Stimulated activated CD4-positive, alpha-beta T cell treated with anti-CD3 and anti-CD28 coated beads, Interleukin-4, amount 100 ng/mL, for 24 hours (primary cell): ENCODE measurements around the gene MCF2L.
"Not testable (repeated sequence)": the region's sequence is repeated elsewhere in the genome, so short reads cannot be mapped to it uniquely, and the experiment has no call there.

Experiments
- DNase-seq: peaks from one replicate; pipeline ENCODE4 v3.0.0-alpha.2; 2020

MCF2L gene

GRCh38 chr13:113018676-113019465 is 49.9 kb downstream of the MCF2L start:
- no peak for DNase-seq

- DNase-seq = no peak
Observed at GRCh38 chr13:113020323-113021080, 51.5 kb downstream of the MCF2L start.

- no peak for DNase-seq
Observed at GRCh38 chr13:113021391-113021790, 52.4 kb downstream of the MCF2L start.

GRCh38 chr13:113021811-113022210 is 52.8 kb downstream of the MCF2L start:
- DNase-seq = no peak

GRCh38 chr13:113022391-113022744 is 53.4 kb downstream of the MCF2L start:
- DNase-seq = no peak

- no peak for DNase-seq
Observed at GRCh38 chr13:113022745-113023574, 53.9 kb downstream of the MCF2L start.

GRCh38 chr13:113023694-113024430 is 54.8 kb downstream of the MCF2L start:
- DNase-seq = no peak

GRCh38 chr13:113024466-113024865 is 55.5 kb downstream of the MCF2L start:
- no peak for DNase-seq

GRCh38 chr13:113026391-113026910 is 57.4 kb downstream of the MCF2L start:
- no peak for DNase-seq

- DNase-seq = no peak
Observed at GRCh38 chr13:113027095-113027494, 58.1 kb downstream of the MCF2L start.

GRCh38 chr13:113027566-113027965 is 58.6 kb downstream of the MCF2L start:
- no peak for DNase-seq

- no peak for DNase-seq
Observed at GRCh38 chr13:113028336-113029060, 59.5 kb downstream of the MCF2L start.

GRCh38 chr13:113029061-113029445 is 60.0 kb downstream of the MCF2L start:
- no peak for DNase-seq

- DNase-seq = peak; percentile 53
Observed at GRCh38 chr13:113029487-113030258, 60.7 kb downstream of the MCF2L start.

GRCh38 chr13:113030259-113030640 is 61.2 kb downstream of the MCF2L start:
- not testable (repeated sequence) for DNase-seq

- no peak for DNase-seq
Observed at GRCh38 chr13:113031465-113031864, 62.5 kb downstream of the MCF2L start.

GRCh38 chr13:113032291-113032690 is 63.3 kb downstream of the MCF2L start:
- no peak for DNase-seq

- DNase-seq = no peak
Observed at GRCh38 chr13:113033054-113033850, 64.2 kb downstream of the MCF2L start.

- no peak for DNase-seq
Observed at GRCh38 chr13:113034451-113035212, 65.6 kb downstream of the MCF2L start.
